Nephron (organoid): ENCODE measurements around the gene OR5W2.
"Not testable (repeated sequence)": the region's sequence is repeated elsewhere in the genome, so short reads cannot be mapped to it uniquely, and the experiment has no call there.

Source experiments
- H3K27ac Mint-ChIP-seq, 3 experiments: 2 replicates each; pipeline ENCODE4 v1.8.0; 2020; ENCODE audit warnings: mixed read lengths in 3 of 3, mild to moderate bottlenecking in 2 of 3, moderate library complexity in 1 of 3
- H3K27me3 Mint-ChIP-seq: 2 replicates; pipeline ENCODE4 v1.8.0; 2021; ENCODE audit warnings: low read depth, mild to moderate bottlenecking, moderate library complexity, mixed read lengths
- H3K36me3 Mint-ChIP-seq: 2 replicates; pipeline ENCODE4 v1.8.0; 2020; ENCODE audit warnings: low read depth, mixed read lengths
- H3K4me1 Mint-ChIP-seq: 2 replicates; pipeline ENCODE4 v1.8.0; 2020; ENCODE audit warnings: mixed read lengths
- H3K4me3 Mint-ChIP-seq, 3 experiments: 2 replicates each; pipeline ENCODE4 v1.8.0; 2020; ENCODE audit warnings: mild to moderate bottlenecking in 3 of 3, mixed read lengths in 3 of 3, moderate library complexity in 2 of 3
- H3K9me3 Mint-ChIP-seq: 2 replicates; pipeline ENCODE4 v1.8.0; 2020; ENCODE audit warnings: mixed read lengths
- CTCF ChIP-seq, 3 experiments: fragments of 200-600 bp; sonication (generic); IDR thresholded peaks; one replicate each; pipeline ENCODE4 v1.5.0; 2021; ENCODE audit warnings: antibody characterized with exemption in 3 of 3; ENCODE audit not compliant: unreplicated experiment in 3 of 3

The OR5W2 gene

GRCh38 chr11:55902308-55902707 lies 12.1 kb downstream of the OR5W2 start:
- Mint-ChIP-seq H3K27ac (no peak overlapping the region), H3K27me3 (no peaks in the 10 kb centered on the region), H3K4me3 (no peak overlapping the region), H3K9me3 (peaks cover 11% of the 10 kb centered on the region), H3K4me1 (no peaks in the 10 kb centered on the region), H3K36me3 (no peaks in the 10 kb centered on the region)
- no peak for TF ChIP-seq CTCF (IDR thresholded peaks at IDR 0.05; ENCODE audit: unreplicated experiment in 3 of 3)

GRCh38 chr11:55895216-55895615 lies 19.2 kb downstream of the OR5W2 start:
- no peak for TF ChIP-seq CTCF (IDR thresholded peaks at IDR 0.05; ENCODE audit: unreplicated experiment in 3 of 3)
- Mint-ChIP-seq H3K27me3 (no peaks in the 10 kb centered on the region), H3K4me3 (no peak overlapping the region), H3K36me3 (no peaks in the 10 kb centered on the region), H3K4me1 (no peaks in the 10 kb centered on the region), H3K9me3 (peaks cover 14% of the 10 kb centered on the region), H3K27ac (no peak overlapping the region)

GRCh38 chr11:55885481-55885880 lies 28.9 kb downstream of the OR5W2 start:
- H3K9me3 Mint-ChIP-seq, result peaks cover 15% of the 10 kb centered on the region
- H3K4me3 Mint-ChIP-seq, H3K4me1 Mint-ChIP-seq, H3K27me3 Mint-ChIP-seq, H3K27ac Mint-ChIP-seq, H3K36me3 Mint-ChIP-seq: not testable (repeated sequence)

- not testable (repeated sequence) for H3K36me3 Mint-ChIP-seq, H3K4me3 Mint-ChIP-seq, H3K4me1 Mint-ChIP-seq, H3K27me3 Mint-ChIP-seq, H3K27ac Mint-ChIP-seq
- peaks cover 15% of the 10 kb centered on the region for H3K9me3 Mint-ChIP-seq
Observed at GRCh38 chr11:55884995-55885394, 29.4 kb downstream of the OR5W2 start.

- not testable (repeated sequence) for H3K36me3 Mint-ChIP-seq, H3K27ac Mint-ChIP-seq, H3K27me3 Mint-ChIP-seq, H3K4me3 Mint-ChIP-seq, H3K4me1 Mint-ChIP-seq
- H3K9me3 Mint-ChIP-seq, result peaks cover 15% of the 10 kb centered on the region
Observed at GRCh38 chr11:55882997-55883396, 31.4 kb downstream of the OR5W2 start, which contains the start of gene TRIM51. TSS of gene TRIM51 (plus strand) at chr11:55883297. CDS start at chr11:55885429, 2,132 bp downstream.

GRCh38 chr11:55873146-55873545 lies 41.2 kb downstream of the OR5W2 start:
- not testable (repeated sequence) for H3K27ac Mint-ChIP-seq, H3K27me3 Mint-ChIP-seq, H3K4me3 Mint-ChIP-seq, H3K36me3 Mint-ChIP-seq, H3K4me1 Mint-ChIP-seq
- peaks cover 27% of the 10 kb centered on the region for H3K9me3 Mint-ChIP-seq

- not testable (repeated sequence) for H3K27ac Mint-ChIP-seq, H3K4me3 Mint-ChIP-seq, H3K27me3 Mint-ChIP-seq, H3K36me3 Mint-ChIP-seq, H3K4me1 Mint-ChIP-seq
- H3K9me3 Mint-ChIP-seq, result peaks cover 29% of the 10 kb centered on the region
Observed at GRCh38 chr11:55872731-55873130, 41.7 kb downstream of the OR5W2 start.

GRCh38 chr11:55867354-55867753 lies 47.0 kb downstream of the OR5W2 start:
- H3K4me3 Mint-ChIP-seq, H3K36me3 Mint-ChIP-seq, H3K4me1 Mint-ChIP-seq, H3K27me3 Mint-ChIP-seq, H3K27ac Mint-ChIP-seq: not testable (repeated sequence)
- peaks cover 35% of the 10 kb centered on the region for H3K9me3 Mint-ChIP-seq
